Mucosa of stomach (tissue), 1 donor: ENCODE data around the gene KDM4B.

Experiments used
- H3K27me3 ChIP-seq: one replicate; pipeline ENCODE4 v1.7.0; 2013; ENCODE audit warnings: mild to moderate bottlenecking, low read length; ENCODE audit not compliant: control insufficient read depth, insufficient read depth
- H3K36me3 ChIP-seq: one replicate; pipeline ENCODE4 v1.7.0; 2013; ENCODE audit warnings: low read length; ENCODE audit not compliant: control insufficient read depth, insufficient read depth
- H3K4me1 ChIP-seq: one replicate; pipeline ENCODE4 v1.7.0; 2013; ENCODE audit warnings: mild to moderate bottlenecking, low read length; ENCODE audit not compliant: control insufficient read depth, insufficient read depth
- H3K4me3 ChIP-seq: one replicate; pipeline ENCODE4 v1.7.0; 2013; ENCODE audit warnings: low read length
- H3K9ac ChIP-seq: one replicate; pipeline ENCODE4 v1.7.0; 2013; ENCODE audit warnings: mild to moderate bottlenecking, low read length, moderate library complexity
- H3K9me3 ChIP-seq: one replicate; pipeline ENCODE4 v1.7.0; 2013; ENCODE audit warnings: mild to moderate bottlenecking, low read length, moderate library complexity; ENCODE audit not compliant: control insufficient read depth
- donor health status: Pancreatic carcinoma.

The KDM4B gene

GRCh38 chr19:5066768-5067167, 97.9 kb downstream of the KDM4B start:
- Histone ChIP-seq H3K9me3 (no peaks in the 10 kb centered on the region), H3K9ac (no peak overlapping the region), H3K36me3 (no peaks in the 10 kb centered on the region), H3K27me3 (no peaks in the 10 kb centered on the region), H3K4me1 (no peaks in the 10 kb centered on the region), H3K4me3 (no peak overlapping the region)

- Histone ChIP-seq H3K9ac (no peak overlapping the region), H3K4me1 (no peaks in the 10 kb centered on the region), H3K4me3 (no peak overlapping the region), H3K27me3 (no peaks in the 10 kb centered on the region), H3K9me3 (no peaks in the 10 kb centered on the region), H3K36me3 (no peaks in the 10 kb centered on the region)
Observed at GRCh38 chr19:5067678-5068077, 98.8 kb downstream of the KDM4B start.

GRCh38 chr19:5068233-5069072, 99.5 kb downstream of the KDM4B start:
- Histone ChIP-seq H3K36me3 (no peaks in the 10 kb centered on the region), H3K9me3 (no peaks in the 10 kb centered on the region), H3K4me3 (no peak overlapping the region), H3K4me1 (no peaks in the 10 kb centered on the region), H3K9ac (no peak overlapping the region), H3K27me3 (no peaks in the 10 kb centered on the region)

- Histone ChIP-seq H3K9me3 (no peaks in the 10 kb centered on the region), H3K36me3 (no peaks in the 10 kb centered on the region), H3K4me1 (no peaks in the 10 kb centered on the region), H3K9ac (no peak overlapping the region), H3K4me3 (no peak overlapping the region), H3K27me3 (no peaks in the 10 kb centered on the region)
Observed at GRCh38 chr19:5070331-5070730, 101.4 kb downstream of the KDM4B start.

- no peak overlapping the region for H3K4me3 ChIP-seq
- H3K9ac ChIP-seq, result no peak overlapping the region
- H3K27me3 ChIP-seq, result no peaks in the 10 kb centered on the region
- H3K4me1 ChIP-seq, result no peaks in the 10 kb centered on the region
- H3K9me3 ChIP-seq, result no peaks in the 10 kb centered on the region
- H3K36me3 ChIP-seq, result no peaks in the 10 kb centered on the region
Observed at GRCh38 chr19:5070930-5071329, 102.0 kb downstream of the KDM4B start.

GRCh38 chr19:5071579-5071978, 102.7 kb downstream of the KDM4B start:
- H3K9me3 ChIP-seq, result no peaks in the 10 kb centered on the region
- no peaks in the 10 kb centered on the region for H3K27me3 ChIP-seq
- no peaks in the 10 kb centered on the region for H3K4me1 ChIP-seq
- no peaks in the 10 kb centered on the region for H3K36me3 ChIP-seq
- H3K4me3 ChIP-seq, result no peak overlapping the region
- H3K9ac ChIP-seq, result no peak overlapping the region

- Histone ChIP-seq H3K9me3 (no peaks in the 10 kb centered on the region), H3K36me3 (no peaks in the 10 kb centered on the region), H3K4me1 (no peaks in the 10 kb centered on the region), H3K4me3 (no peak overlapping the region), H3K27me3 (no peaks in the 10 kb centered on the region), H3K9ac (no peak overlapping the region)
Observed at GRCh38 chr19:5072115-5072514, 103.2 kb downstream of the KDM4B start.

GRCh38 chr19:5073153-5073844, 104.4 kb downstream of the KDM4B start:
- H3K4me3 ChIP-seq, result no peak overlapping the region
- no peaks in the 10 kb centered on the region for H3K4me1 ChIP-seq

GRCh38 chr19:5074407-5074806, 105.5 kb downstream of the KDM4B start:
- Histone ChIP-seq H3K4me3 (no peak overlapping the region), H3K36me3 (no peaks in the 10 kb centered on the region), H3K9ac (no peak overlapping the region), H3K27me3 (no peaks in the 10 kb centered on the region), H3K4me1 (no peaks in the 10 kb centered on the region), H3K9me3 (no peaks in the 10 kb centered on the region)

More at GRCh38 chr19:5073153-5073844, 104.4 kb downstream of the KDM4B start:
- Histone ChIP-seq H3K27me3 (no peaks in the 10 kb centered on the region), H3K36me3 (no peaks in the 10 kb centered on the region), H3K9ac (no peak overlapping the region), H3K9me3 (no peaks in the 10 kb centered on the region)

GRCh38 chr19:5074830-5075394, 106.0 kb downstream of the KDM4B start:
- Histone ChIP-seq H3K4me3 (no peak overlapping the region), H3K36me3 (no peaks in the 10 kb centered on the region), H3K27me3 (no peaks in the 10 kb centered on the region), H3K9ac (no peak overlapping the region), H3K9me3 (no peaks in the 10 kb centered on the region), H3K4me1 (no peaks in the 10 kb centered on the region)

- Histone ChIP-seq H3K9ac (no peak overlapping the region), H3K9me3 (no peaks in the 10 kb centered on the region), H3K4me3 (no peak overlapping the region), H3K4me1 (no peaks in the 10 kb centered on the region), H3K27me3 (no peaks in the 10 kb centered on the region), H3K36me3 (no peaks in the 10 kb centered on the region)
Observed at GRCh38 chr19:5075597-5075996, 106.7 kb downstream of the KDM4B start.
